ENCODE data around the gene RPL5.

RPL5 gene

DNA sequence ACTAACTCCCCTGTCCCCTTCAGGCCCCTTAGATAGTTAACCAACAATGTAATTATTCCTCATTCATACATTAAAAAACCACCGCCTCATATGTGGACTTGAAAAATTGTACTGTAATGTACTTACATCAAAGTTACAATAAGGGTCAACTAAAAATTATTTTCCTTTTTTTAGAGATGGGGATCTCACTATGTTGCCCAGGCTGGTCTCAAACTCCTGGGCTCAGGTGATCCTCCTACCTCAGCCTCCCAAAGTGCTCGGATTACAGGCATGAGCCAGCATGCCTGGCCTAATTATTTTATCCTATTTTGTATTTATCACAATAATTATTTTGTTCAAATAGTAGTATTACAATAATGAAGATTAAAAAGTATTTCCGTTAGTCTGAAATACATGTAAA, 12.6 kb downstream of the RPL5 start (continued):
- TF ChIP-seq, protein P1, sequence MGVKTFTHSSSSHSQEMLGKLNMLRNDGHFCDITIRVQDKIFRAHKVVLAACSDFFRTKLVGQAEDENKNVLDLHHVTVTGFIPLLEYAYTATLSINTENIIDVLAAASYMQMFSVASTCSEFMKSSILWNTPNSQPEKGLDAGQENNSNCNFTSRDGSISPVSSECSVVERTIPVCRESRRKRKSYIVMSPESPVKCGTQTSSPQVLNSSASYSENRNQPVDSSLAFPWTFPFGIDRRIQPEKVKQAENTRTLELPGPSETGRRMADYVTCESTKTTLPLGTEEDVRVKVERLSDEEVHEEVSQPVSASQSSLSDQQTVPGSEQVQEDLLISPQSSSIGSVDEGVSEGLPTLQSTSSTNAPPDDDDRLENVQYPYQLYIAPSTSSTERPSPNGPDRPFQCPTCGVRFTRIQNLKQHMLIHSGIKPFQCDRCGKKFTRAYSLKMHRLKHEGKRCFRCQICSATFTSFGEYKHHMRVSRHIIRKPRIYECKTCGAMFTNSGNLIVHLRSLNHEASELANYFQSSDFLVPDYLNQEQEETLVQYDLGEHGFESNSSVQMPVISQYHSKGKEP (tag by site-specific recombination; IDR thresholded peaks at IDR 0.05) = no peak
- no peak for TF ChIP-seq ZNF501 (tag by site-specific recombination; IDR thresholded peaks at IDR 0.05)

- ChIA-PET POLR2A (interaction anchor here (0.6 kb wide), 1 partner anchor 155 kb away, joined by 3 read pairs; no protein-coding TSS in a partner anchor), CTCF (interaction anchor here (0.7 kb wide), 1 partner anchor 953 kb away, joined by 3 read pairs; no protein-coding TSS in a partner anchor)
- Histone ChIP-seq H3K36me3 (ENCODE audit: control insufficient read depth in 2 of 2, insufficient read depth in 1 of 2, low read length in 2 of 2) (peaks cover 22 to 36% of the 10 kb centered on the region in 2 experiments), H3K4me3 (ENCODE audit: low read depth, low read length) (no peak overlapping the region), H3K27ac (ENCODE audit: extremely low read depth, low read depth, low read length) (no peak overlapping the region), H3K9me3 (ENCODE audit: control insufficient read depth, insufficient read depth, low read depth, low read length) (no peaks in the 10 kb centered on the region), H3K4me1 (ENCODE audit: control insufficient read depth, insufficient read depth, low read length) (no peaks in the 10 kb centered on the region)
- TF ChIP-seq ZNF768 (tag by site-specific recombination; IDR thresholded peaks at IDR 0.05) = no peak
- TF ChIP-seq ZNF23 (tag by site-specific recombination; IDR thresholded peaks at IDR 0.05; ENCODE audit: borderline replicate concordance) = no peak
- TF ChIP-seq ZNF660 (tag by site-specific recombination; IDR thresholded peaks at IDR 0.05) = no peak
- no peak for TF ChIP-seq ZNF670 (tag by site-specific recombination; IDR thresholded peaks at IDR 0.05; ENCODE audit: low read depth)
- no peak for TF ChIP-seq ZBTB49 (tag by site-specific recombination; IDR thresholded peaks at IDR 0.05; ENCODE audit: low read depth)
- TF ChIP-seq KLF17 (tag by site-specific recombination; IDR thresholded peaks at IDR 0.05) = no peak
- no peak for TF ChIP-seq FEZF1 (tag by site-specific recombination; IDR thresholded peaks at IDR 0.05)
- no peak for TF ChIP-seq ZNF549 (tag by site-specific recombination; IDR thresholded peaks at IDR 0.05)
- no peak for TF ChIP-seq ZNF529 (tag by site-specific recombination; IDR thresholded peaks at IDR 0.05; ENCODE audit: insufficient replicate concordance)
- no peak for TF ChIP-seq ZNF548 (tag by site-specific recombination; IDR thresholded peaks at IDR 0.05)
- no peak for TF ChIP-seq CTCF (tag by site-specific recombination; IDR thresholded peaks at IDR 0.05)
Measured at GRCh38 chr1:92845908-92846307, 14.1 kb downstream of the RPL5 start.

DNA sequence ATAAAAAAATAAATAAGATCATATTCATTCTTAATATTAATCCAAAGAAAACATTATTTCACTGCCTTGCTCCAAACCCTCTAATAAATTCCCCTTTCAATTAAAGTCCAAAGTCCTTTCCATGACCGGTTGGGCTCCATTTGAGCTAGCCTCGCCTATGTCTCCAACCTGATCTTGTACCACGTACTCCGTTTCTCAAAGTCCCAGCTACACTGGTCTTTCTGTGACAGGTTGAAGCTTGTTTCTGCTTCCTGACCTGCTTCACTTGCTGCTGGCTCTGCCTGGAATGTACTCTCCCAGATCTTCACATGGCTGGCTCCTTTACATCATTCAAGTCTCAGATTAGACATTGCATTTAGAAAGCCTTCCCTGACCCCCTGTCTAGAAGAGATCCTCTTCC, 16.4 kb downstream of the RPL5 start:
- Histone ChIP-seq H3K4me3 (ENCODE audit: low read depth, low read length) (no peak overlapping the region), H3K9me3 (ENCODE audit: control insufficient read depth, insufficient read depth, low read depth, low read length) (no peaks in the 10 kb centered on the region), H3K36me3 (ENCODE audit: control insufficient read depth in 2 of 2, insufficient read depth in 1 of 2, low read length in 2 of 2) (peaks cover 4 to 13% of the 10 kb centered on the region in 2 experiments; a peak in 2 of 3 replicates), H3K27ac (ENCODE audit: extremely low read depth, low read depth, low read length) (no peak overlapping the region), H3K4me1 (ENCODE audit: control insufficient read depth, insufficient read depth, low read length) (no peaks in the 10 kb centered on the region)
- TF ChIP-seq ZBTB20 (tag by site-specific recombination; IDR thresholded peaks at IDR 0.05) = no peak
- no peak for TF ChIP-seq PRDM4 (tag by site-specific recombination; IDR thresholded peaks at IDR 0.05)
- TF ChIP-seq ZNF24 (tag by site-specific recombination; IDR thresholded peaks at IDR 0.05) = no peak
- TF ChIP-seq, protein P2, sequence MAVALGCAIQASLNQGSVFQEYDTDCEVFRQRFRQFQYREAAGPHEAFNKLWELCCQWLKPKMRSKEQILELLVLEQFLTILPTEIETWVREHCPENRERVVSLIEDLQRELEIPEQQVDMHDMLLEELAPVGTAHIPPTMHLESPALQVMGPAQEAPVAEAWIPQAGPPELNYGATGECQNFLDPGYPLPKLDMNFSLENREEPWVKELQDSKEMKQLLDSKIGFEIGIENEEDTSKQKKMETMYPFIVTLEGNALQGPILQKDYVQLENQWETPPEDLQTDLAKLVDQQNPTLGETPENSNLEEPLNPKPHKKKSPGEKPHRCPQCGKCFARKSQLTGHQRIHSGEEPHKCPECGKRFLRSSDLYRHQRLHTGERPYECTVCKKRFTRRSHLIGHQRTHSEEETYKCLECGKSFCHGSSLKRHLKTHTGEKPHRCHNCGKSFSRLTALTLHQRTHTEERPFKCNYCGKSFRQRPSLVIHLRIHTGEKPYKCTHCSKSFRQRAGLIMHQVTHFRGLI (tag by site-specific recombination; IDR thresholded peaks at IDR 0.05) = 0 out of 2 replicates have a peak, but pooled peaks have one; percentile 41
- TF ChIP-seq ZNF792 (tag by site-specific recombination; IDR thresholded peaks at IDR 0.05) = no peak
- TF ChIP-seq ZNF140 (tag by site-specific recombination; IDR thresholded peaks at IDR 0.05) = no peak
- ChIA-PET CTCF (interaction anchor here (0.7 to 1.6 kb wide), 4 partner anchors 10 to 146 kb away, joined by 3 to 7 read pairs (median 4); no protein-coding TSS in a partner anchor), POLR2A (interaction anchor here (0.9 to 1.2 kb wide), 2 partner anchors 10 to 16 kb away, joined by 3 read pairs; partner anchors contain the start of gene RPL5)
